ENCODE measurements around the gene SPACA1. TPM values are rescaled to one million over a fixed set of nuclear protein-coding genes. Genes with fewer than 3 reads are reported as not detected.

SPACA1 gene
- total and polyA plus RNA-seq, 2 of the 4 experiments (the other 2 are of a cell fraction): not detected

DNA sequence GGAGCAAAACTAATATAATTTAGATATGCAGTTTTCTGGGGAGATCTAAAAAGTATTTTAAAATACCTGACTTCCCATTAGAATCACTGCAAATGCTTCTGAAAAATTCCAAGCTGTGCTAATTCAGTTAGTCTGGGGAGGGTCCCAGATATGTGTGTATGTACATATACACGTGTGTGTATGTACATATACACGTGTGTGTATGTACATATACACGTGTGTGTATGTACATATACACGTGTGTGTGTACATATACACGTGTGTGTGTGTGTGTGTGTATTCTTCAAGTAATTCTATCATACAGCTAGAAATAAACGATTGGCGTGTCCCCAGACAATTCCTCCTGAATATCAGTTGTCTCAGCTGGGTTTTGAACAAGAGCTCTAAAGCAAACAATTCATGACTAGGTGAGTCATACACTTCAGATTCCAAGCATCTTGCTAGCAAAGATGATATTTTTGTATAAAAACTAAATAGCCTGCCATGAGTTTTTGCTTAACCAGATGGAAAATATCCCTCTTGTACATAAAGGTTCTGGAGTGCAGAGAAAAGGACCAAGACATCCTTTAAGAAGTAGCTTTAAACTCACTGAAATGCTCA is 58.2 kb downstream of the SPACA1 start:
- Histone ChIP-seq H3K27ac (ENCODE audit: insufficient read depth, low read length) (no peak overlapping the region), H3K27me3 (ENCODE audit: control insufficient read depth, insufficient read depth, low read length) (no peaks in the 10 kb centered on the region), H4K8ac (ENCODE audit: low read depth in 2 of 2, low read length in 2 of 2) (no peak overlapping the region), H3K9me1 (ENCODE audit: insufficient read depth, low read length) (no peaks in the 10 kb centered on the region), H2AK5ac (ENCODE audit: low read depth, low read length) (no peak overlapping the region), H3K4ac (ENCODE audit: low read depth, low read length) (no peak overlapping the region), H3K9me3 (ENCODE audit: control insufficient read depth, insufficient read depth, low read length) (no peaks in the 10 kb centered on the region), H4K91ac (ENCODE audit: insufficient read depth, low read depth, low read length) (no peak overlapping the region), H3K56ac (ENCODE audit: extremely low read depth, insufficient read depth, low read length) (no peak overlapping the region), H3K4me2 (ENCODE audit: low read depth, low read length) (no peak overlapping the region), H3K9ac (ENCODE audit: low read depth, low read length) (no peak overlapping the region), H2AFZ (replicated peaks; ENCODE audit: low read length, poor library complexity) (no peak overlapping the region), H3K4me1 (ENCODE audit: control insufficient read depth, insufficient read depth, low read length) (no peaks in the 10 kb centered on the region), H2BK20ac (ENCODE audit: low read depth, low read length) (no peak overlapping the region), H4K5ac (ENCODE audit: low read depth, low read length) (no peak overlapping the region), H3K36me3 (ENCODE audit: control insufficient read depth, insufficient read depth, low read length) (no peaks in the 10 kb centered on the region), H3K14ac (replicated peaks; ENCODE audit: low read depth, low read length) (no peak overlapping the region), H3K4me3 (ENCODE audit: insufficient read depth, low read depth, low read length) (no peak overlapping the region), H2AK9ac (replicated peaks; ENCODE audit: low read depth, low read length, poor library complexity) (no peak overlapping the region), H3K79me1 (ENCODE audit: low read depth in 1 of 2, low read length in 2 of 2) (no peaks in the 10 kb centered on the region), H3K18ac (ENCODE audit: low read depth, low read length) (no peak overlapping the region), H3K23ac (ENCODE audit: low read depth, low read length) (no peak overlapping the region), H2BK15ac (ENCODE audit: low read depth, low read length) (no peak overlapping the region), H2BK120ac (ENCODE audit: low read depth, low read length) (no peak overlapping the region), H2BK5ac (ENCODE audit: low read depth, low read length, poor library complexity, severe bottlenecking) (no peak overlapping the region), H4K20me1 (ENCODE audit: insufficient read depth, low read length) (no peaks in the 10 kb centered on the region)
- no TSS peak for BruUV-seq (replicated peaks)
- TF ChIP-seq FOS (IDR thresholded peaks at IDR 0.05; ENCODE audit: low read depth, low read length) (no peak), BHLHE40 (IDR thresholded peaks at IDR 0.05; ENCODE audit: low read depth, low read length) (no peak), POLR2A (IDR thresholded peaks at IDR 0.05; ENCODE audit: low read depth, low read length) (no peak), CEBPB (IDR thresholded peaks at IDR 0.05; ENCODE audit: low read depth, low read length) (no peak), MAZ (IDR thresholded peaks at IDR 0.05; ENCODE audit: borderline replicate concordance, low read depth, low read length) (no peak), CHD1 (IDR thresholded peaks at IDR 0.05; ENCODE audit: low read depth, low read length) (no peak), RAD21 (IDR thresholded peaks at IDR 0.05; ENCODE audit: low read length) (no peak), RFX5 (IDR thresholded peaks at IDR 0.05; ENCODE audit: low read depth, low read length) (no peak), MXI1 (IDR thresholded peaks at IDR 0.05; ENCODE audit: borderline replicate concordance, low read depth, low read length) (no peak), RCOR1 (IDR thresholded peaks at IDR 0.05; ENCODE audit: insufficient replicate concordance, low read length) (no peak), SMC3 (IDR thresholded peaks at IDR 0.05; ENCODE audit: low read depth, low read length) (no peak), NFE2L2 (IDR thresholded peaks at IDR 0.05; ENCODE audit: low read depth, low read length) (no peak), MAFK (IDR thresholded peaks at IDR 0.05; ENCODE audit: low read depth, low read length) (no peak)
- TF ChIP-seq, protein P1, sequence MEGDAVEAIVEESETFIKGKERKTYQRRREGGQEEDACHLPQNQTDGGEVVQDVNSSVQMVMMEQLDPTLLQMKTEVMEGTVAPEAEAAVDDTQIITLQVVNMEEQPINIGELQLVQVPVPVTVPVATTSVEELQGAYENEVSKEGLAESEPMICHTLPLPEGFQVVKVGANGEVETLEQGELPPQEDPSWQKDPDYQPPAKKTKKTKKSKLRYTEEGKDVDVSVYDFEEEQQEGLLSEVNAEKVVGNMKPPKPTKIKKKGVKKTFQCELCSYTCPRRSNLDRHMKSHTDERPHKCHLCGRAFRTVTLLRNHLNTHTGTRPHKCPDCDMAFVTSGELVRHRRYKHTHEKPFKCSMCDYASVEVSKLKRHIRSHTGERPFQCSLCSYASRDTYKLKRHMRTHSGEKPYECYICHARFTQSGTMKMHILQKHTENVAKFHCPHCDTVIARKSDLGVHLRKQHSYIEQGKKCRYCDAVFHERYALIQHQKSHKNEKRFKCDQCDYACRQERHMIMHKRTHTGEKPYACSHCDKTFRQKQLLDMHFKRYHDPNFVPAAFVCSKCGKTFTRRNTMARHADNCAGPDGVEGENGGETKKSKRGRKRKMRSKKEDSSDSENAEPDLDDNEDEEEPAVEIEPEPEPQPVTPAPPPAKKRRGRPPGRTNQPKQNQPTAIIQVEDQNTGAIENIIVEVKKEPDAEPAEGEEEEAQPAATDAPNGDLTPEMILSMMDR (conservative IDR thresholded peaks at IDR 0.05; ENCODE audit: low read depth, low read length): no peak
- TF ChIP-seq, protein P2, sequence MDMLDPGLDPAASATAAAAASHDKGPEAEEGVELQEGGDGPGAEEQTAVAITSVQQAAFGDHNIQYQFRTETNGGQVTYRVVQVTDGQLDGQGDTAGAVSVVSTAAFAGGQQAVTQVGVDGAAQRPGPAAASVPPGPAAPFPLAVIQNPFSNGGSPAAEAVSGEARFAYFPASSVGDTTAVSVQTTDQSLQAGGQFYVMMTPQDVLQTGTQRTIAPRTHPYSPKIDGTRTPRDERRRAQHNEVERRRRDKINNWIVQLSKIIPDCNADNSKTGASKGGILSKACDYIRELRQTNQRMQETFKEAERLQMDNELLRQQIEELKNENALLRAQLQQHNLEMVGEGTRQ (IDR thresholded peaks at IDR 0.05; ENCODE audit: low read depth, low read length): no peak
- TF ChIP-seq, protein P3, sequence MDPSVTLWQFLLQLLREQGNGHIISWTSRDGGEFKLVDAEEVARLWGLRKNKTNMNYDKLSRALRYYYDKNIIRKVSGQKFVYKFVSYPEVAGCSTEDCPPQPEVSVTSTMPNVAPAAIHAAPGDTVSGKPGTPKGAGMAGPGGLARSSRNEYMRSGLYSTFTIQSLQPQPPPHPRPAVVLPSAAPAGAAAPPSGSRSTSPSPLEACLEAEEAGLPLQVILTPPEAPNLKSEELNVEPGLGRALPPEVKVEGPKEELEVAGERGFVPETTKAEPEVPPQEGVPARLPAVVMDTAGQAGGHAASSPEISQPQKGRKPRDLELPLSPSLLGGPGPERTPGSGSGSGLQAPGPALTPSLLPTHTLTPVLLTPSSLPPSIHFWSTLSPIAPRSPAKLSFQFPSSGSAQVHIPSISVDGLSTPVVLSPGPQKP (IDR thresholded peaks at IDR 0.05; ENCODE audit: borderline replicate concordance, low read depth, low read length): no peak
- no CpG with 5 or more reads among the region's 7 CpGs for WGBS, 2 experiments (ENCODE audit: extremely low coverage in 2 of 2, insufficient read length in 1 of 2)
- intact Hi-C loops (cut with micrococcal nuclease): no loop called here
- CTCF ChIA-PET: no interaction called here
- DNase-seq: no peak
- ATAC-seq (ENCODE audit: low read depth): no peak
- POLR2A ChIA-PET (ENCODE audit: unreplicated experiment): no interaction called here
- dilution Hi-C loops (cut with HindIII; ENCODE audit: low sequenced_read_pairs, unreplicated experiment): no loop called here
- in situ Hi-C loops (cut with MboI; ENCODE audit: low sequenced_read_pairs): no loop called here
